PFSK-1 (cell line): ENCODE data around the gene PHACTR1.

ENCODE experiments used
- POLR2AphosphoS5 ChIP-seq: IDR thresholded peaks from 2 replicates; pipeline ENCODE4 v1.6.1; 2012; ENCODE audit warnings: low read depth, mild to moderate bottlenecking, control low read depth, low read length, moderate library complexity
- REST ChIP-seq, 2 experiments: IDR thresholded peaks; 2 replicates each; pipeline versions ENCODE4 v1.6.1 to v1.8.0; 2011 to 2012; ENCODE audit warnings: low read depth in 2 of 2, low read length in 2 of 2, control low read depth in 1 of 2, inconsistent platforms in 1 of 2, mild to moderate bottlenecking in 1 of 2, moderate library complexity in 1 of 2; ENCODE audit not compliant: insufficient read depth in 1 of 2

- TF ChIP-seq REST (IDR thresholded peaks at IDR 0.05; ENCODE audit: insufficient read depth in 1 of 2, low read depth in 2 of 2, low read length in 2 of 2) (no peak), POLR2AphosphoS5 (no peak)
These were observed 295.1 kb downstream of the PHACTR1 start for GRCh38 chr6:13011612-13012146.
